H9 (cell line): ENCODE data around the gene NEDD4. TPM values are rescaled to one million over a fixed set of nuclear protein-coding genes. Genes with fewer than 3 reads are reported as not detected.

Experiments used
- DNase-seq: peaks from one replicate; pipeline ENCODE4 v3.0.0-alpha.2; 2017
- H2AFZ ChIP-seq: one replicate; pipeline ENCODE4 v1.6.1; 2013; ENCODE audit warnings: mild to moderate bottlenecking, low read length, control low read depth, moderate library complexity
- H2AK5ac ChIP-seq: 2 replicates; pipeline ENCODE4 v1.6.1; 2013; ENCODE audit warnings: low read length, control low read depth, mixed read lengths; ENCODE audit not compliant: insufficient read length
- H2BK120ac ChIP-seq: one replicate; pipeline ENCODE4 v1.6.1; 2013; ENCODE audit warnings: low read depth, mild to moderate bottlenecking, low read length, control low read depth, inconsistent platforms; ENCODE audit not compliant: poor library complexity, severe bottlenecking
- H2BK12ac ChIP-seq: 2 replicates; pipeline ENCODE4 v1.6.1; 2013; ENCODE audit warnings: low read length, control low read depth, mixed read lengths, low read depth; ENCODE audit not compliant: insufficient read length
- H2BK15ac ChIP-seq: 2 replicates; pipeline ENCODE4 v1.6.1; 2013; ENCODE audit warnings: low read depth, low read length, control low read depth
- H2BK20ac ChIP-seq: one replicate; pipeline ENCODE4 v1.6.1; 2013; ENCODE audit warnings: low read depth, mild to moderate bottlenecking, low read length, control low read depth, inconsistent platforms; ENCODE audit not compliant: poor library complexity, severe bottlenecking
- H2BK5ac ChIP-seq: 2 replicates; pipeline ENCODE4 v1.6.1; 2013; ENCODE audit warnings: low read length, control low read depth, mixed read lengths; ENCODE audit not compliant: insufficient read length
- H3K14ac ChIP-seq: 2 replicates; pipeline ENCODE4 v1.6.1; 2013; ENCODE audit warnings: low read length, control low read depth; ENCODE audit not compliant: insufficient read depth
- H3K18ac ChIP-seq: 2 replicates; pipeline ENCODE4 v1.6.1; 2013; ENCODE audit warnings: low read depth, mild to moderate bottlenecking, mixed read lengths, low read length, control low read depth; ENCODE audit not compliant: insufficient read length
- H3K23ac ChIP-seq: 2 replicates; pipeline ENCODE4 v1.6.1; 2013; ENCODE audit warnings: low read length, control low read depth, mixed read lengths, low read depth; ENCODE audit not compliant: insufficient read length
- H3K23me2 ChIP-seq: 2 replicates; pipeline ENCODE4 v1.6.1; 2013; ENCODE audit warnings: low read depth, mild to moderate bottlenecking, mixed read lengths, low read length, control low read depth; ENCODE audit not compliant: insufficient read length, poor library complexity, severe bottlenecking
- H3K27ac ChIP-seq: 2 replicates; pipeline ENCODE4 v1.5.1; 2013; ENCODE audit warnings: low read length, control low read depth, mixed read lengths, low read depth; ENCODE audit not compliant: insufficient read length
- H3K27me3 ChIP-seq: 2 replicates; pipeline ENCODE4 v1.6.1; 2013; ENCODE audit warnings: low read length, control low read depth, inconsistent platforms; ENCODE audit not compliant: insufficient read depth
- H3K4ac ChIP-seq: 2 replicates; pipeline ENCODE4 v1.6.1; 2013; ENCODE audit warnings: low read depth, mild to moderate bottlenecking, control low read depth, inconsistent platforms, low read length, moderate library complexity
- H3K4me1 ChIP-seq: 2 replicates; pipeline ENCODE4 v1.6.1; 2013; ENCODE audit warnings: low read length, control low read depth, inconsistent platforms; ENCODE audit not compliant: insufficient read depth
- H3K4me2 ChIP-seq: 2 replicates; pipeline ENCODE4 v1.6.1; 2013; ENCODE audit warnings: low read length, control low read depth, mixed read lengths; ENCODE audit not compliant: insufficient read length, insufficient read depth
- H3K56ac ChIP-seq: 2 replicates; pipeline ENCODE4 v1.6.1; 2013; ENCODE audit warnings: low read depth, mild to moderate bottlenecking, mixed read lengths, low read length, control low read depth; ENCODE audit not compliant: insufficient read length
- H3K79me1 ChIP-seq: 2 replicates; pipeline ENCODE4 v1.6.1; 2013; ENCODE audit warnings: low read depth, mild to moderate bottlenecking, moderate library complexity, low read length, control low read depth, inconsistent platforms; ENCODE audit not compliant: insufficient read depth, poor library complexity, severe bottlenecking
- H3K79me2 ChIP-seq: 2 replicates; pipeline ENCODE4 v1.6.1; 2013; ENCODE audit warnings: low read length, control low read depth, inconsistent platforms; ENCODE audit not compliant: insufficient read depth
- H3K9ac ChIP-seq: 2 replicates; pipeline ENCODE4 v1.6.1; 2013; ENCODE audit warnings: low read length, control low read depth, mixed read lengths; ENCODE audit not compliant: insufficient read length; ENCODE audit errors: extremely low read depth
- H3K9me3 ChIP-seq: one replicate; pipeline ENCODE4 v1.6.1; 2013; ENCODE audit warnings: low read depth, low read length, inconsistent platforms; ENCODE audit not compliant: control insufficient read depth
- H3T11ph ChIP-seq: one replicate; pipeline ENCODE4 v1.6.1; 2013; ENCODE audit warnings: mild to moderate bottlenecking, low read length, control low read depth, inconsistent platforms
- H4K20me1 ChIP-seq: one replicate; pipeline ENCODE4 v1.6.1; 2013; ENCODE audit not compliant: control insufficient read depth, insufficient read length, insufficient read depth
- H4K5ac ChIP-seq: 2 replicates; pipeline ENCODE4 v1.6.1; 2013; ENCODE audit warnings: low read depth, mild to moderate bottlenecking, mixed read lengths, low read length, control low read depth; ENCODE audit not compliant: insufficient read length
- H4K8ac ChIP-seq: replicated peaks from 2 replicates; pipeline ENCODE4 v1.6.1; 2013; ENCODE audit warnings: low read length, control low read depth, mixed read lengths, low read depth; ENCODE audit not compliant: insufficient read length
- H4K91ac ChIP-seq: 2 replicates; pipeline ENCODE4 v1.6.1; 2013; ENCODE audit warnings: low read depth, mild to moderate bottlenecking, moderate library complexity, mixed read lengths, low read length, control low read depth; ENCODE audit not compliant: insufficient read length
- H3K27ac Mint-ChIP-seq, 3 experiments: 2 replicates in 2 of 3; 3 replicates in 1 of 3; pipeline ENCODE4 v1.8.0; 2020 to 2021; ENCODE audit warnings: mixed read lengths in 3 of 3, mild to moderate bottlenecking in 1 of 3, moderate library complexity in 1 of 3
- H3K27me3 Mint-ChIP-seq: 2 replicates; pipeline ENCODE4 v1.8.0; 2021; ENCODE audit warnings: low read depth, mild to moderate bottlenecking, moderate library complexity, mixed read lengths
- H3K36me3 Mint-ChIP-seq, 3 experiments: 2 replicates in 2 of 3; 3 replicates in 1 of 3; pipeline ENCODE4 v1.8.0; 2020 to 2021; ENCODE audit warnings: low read depth in 3 of 3, mixed read lengths in 3 of 3; ENCODE audit not compliant: insufficient read depth in 1 of 3
- H3K4me1 Mint-ChIP-seq, 2 experiments: 2 replicates each; pipeline ENCODE4 v1.8.0; 2020; ENCODE audit warnings: mixed read lengths in 2 of 2
- H3K4me3 Mint-ChIP-seq, 2 experiments: 2 replicates in 1 of 2; 3 replicates in 1 of 2; pipeline ENCODE4 v1.8.0; 2020 to 2021; ENCODE audit warnings: mild to moderate bottlenecking in 2 of 2, mixed read lengths in 2 of 2, moderate library complexity in 1 of 2
- H3K9me3 Mint-ChIP-seq, 2 experiments: 2 replicates in 1 of 2; 3 replicates in 1 of 2; pipeline ENCODE4 v1.8.0; 2020; ENCODE audit warnings: mild to moderate bottlenecking in 2 of 2, mixed read lengths in 2 of 2, moderate library complexity in 1 of 2
- WGBS: extraction: QIAGEN DNeasy Blood & Tissue Kit; methylation state at CpG from one replicate; pipeline ENCODE4 v1.1.7; 2013; ENCODE audit warnings: missing lambda C conversion rate, low lambda C conversion rate, mixed read lengths; ENCODE audit not compliant: insufficient read length; ENCODE audit errors: extremely low coverage; 5-methylcytosine and 5-hydroxymethylcytosine counted together
- total RNA-seq: library from RNA; stranded (reverse); gene quantifications from 2 replicates; pipeline ENCODE4 v1.2.1, GENCODE V29; 2021
- TF ChIP-seq, protein P1 (sequence below): fragments of 200-600 bp; sonication (generic); conservative IDR thresholded peaks from 3 replicates; pipeline ENCODE4 v1.8.0; 2021; ENCODE audit warnings: antibody characterized with exemption, mild to moderate bottlenecking

NEDD4 gene
- total RNA-seq, 1 experiment from 2014 or later: 9.6 TPM

GRCh38 chr15:55819397-55820034 is 173.9 kb downstream of the NEDD4 start:
- Histone ChIP-seq H2BK20ac (no peak overlapping the region), H3K4me2 (no peak overlapping the region), H3K4ac (no peak overlapping the region), H3K27ac (no peak overlapping the region), H3K79me2 (no peaks in the 10 kb centered on the region), H3K4me1 (no peaks in the 10 kb centered on the region), H3K56ac (no peak overlapping the region), H3K23ac (no peak overlapping the region), H2AFZ (no peak overlapping the region), H2BK120ac (no peak overlapping the region), H4K8ac (no peak overlapping the region), H3K14ac (no peak overlapping the region), H2AK5ac (no peak overlapping the region), H3K9ac (no peak overlapping the region), H3K27me3 (no peaks in the 10 kb centered on the region), H2BK12ac (no peak overlapping the region), H3K79me1 (no peaks in the 10 kb centered on the region), H4K5ac (no peak overlapping the region), H2BK15ac (no peak overlapping the region), H2BK5ac (no peak overlapping the region), H4K20me1 (no peaks in the 10 kb centered on the region), H3K9me3 (no peaks in the 10 kb centered on the region), H3K23me2 (no peaks in the 10 kb centered on the region), H3T11ph (no peak overlapping the region), H4K91ac (no peak overlapping the region), H3K18ac (no peak overlapping the region)
- H3K36me3 Mint-ChIP-seq: no peaks in the 10 kb centered on the region
- H3K4me1 Mint-ChIP-seq: peaks cover 11 to 12% of the 10 kb centered on the region in 2 experiments
- peaks cover 0 to 5% of the 10 kb centered on the region in 2 experiments; a peak in 1 of 5 replicates for H3K9me3 Mint-ChIP-seq
- TF ChIP-seq, protein P1, sequence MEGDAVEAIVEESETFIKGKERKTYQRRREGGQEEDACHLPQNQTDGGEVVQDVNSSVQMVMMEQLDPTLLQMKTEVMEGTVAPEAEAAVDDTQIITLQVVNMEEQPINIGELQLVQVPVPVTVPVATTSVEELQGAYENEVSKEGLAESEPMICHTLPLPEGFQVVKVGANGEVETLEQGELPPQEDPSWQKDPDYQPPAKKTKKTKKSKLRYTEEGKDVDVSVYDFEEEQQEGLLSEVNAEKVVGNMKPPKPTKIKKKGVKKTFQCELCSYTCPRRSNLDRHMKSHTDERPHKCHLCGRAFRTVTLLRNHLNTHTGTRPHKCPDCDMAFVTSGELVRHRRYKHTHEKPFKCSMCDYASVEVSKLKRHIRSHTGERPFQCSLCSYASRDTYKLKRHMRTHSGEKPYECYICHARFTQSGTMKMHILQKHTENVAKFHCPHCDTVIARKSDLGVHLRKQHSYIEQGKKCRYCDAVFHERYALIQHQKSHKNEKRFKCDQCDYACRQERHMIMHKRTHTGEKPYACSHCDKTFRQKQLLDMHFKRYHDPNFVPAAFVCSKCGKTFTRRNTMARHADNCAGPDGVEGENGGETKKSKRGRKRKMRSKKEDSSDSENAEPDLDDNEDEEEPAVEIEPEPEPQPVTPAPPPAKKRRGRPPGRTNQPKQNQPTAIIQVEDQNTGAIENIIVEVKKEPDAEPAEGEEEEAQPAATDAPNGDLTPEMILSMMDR: no peak
- no peak for DNase-seq
- no peak overlapping the region for H3K4me3 Mint-ChIP-seq
- WGBS: no CpG with 5 or more reads among the region's 10 CpGs
- H3K27me3 Mint-ChIP-seq: peaks cover 2% of the 10 kb centered on the region
- H3K27ac Mint-ChIP-seq: peak overlapping the region in 1 of 3 experiments; percentile 50; a peak in 1 of 7 replicates
